Measurements from ENCODE around the gene OSBPL10.
"Not testable (repeated sequence)": the region's sequence is repeated elsewhere in the genome, so short reads cannot be mapped to it uniquely, and the experiment has no call there.

OSBPL10 gene

DNA sequence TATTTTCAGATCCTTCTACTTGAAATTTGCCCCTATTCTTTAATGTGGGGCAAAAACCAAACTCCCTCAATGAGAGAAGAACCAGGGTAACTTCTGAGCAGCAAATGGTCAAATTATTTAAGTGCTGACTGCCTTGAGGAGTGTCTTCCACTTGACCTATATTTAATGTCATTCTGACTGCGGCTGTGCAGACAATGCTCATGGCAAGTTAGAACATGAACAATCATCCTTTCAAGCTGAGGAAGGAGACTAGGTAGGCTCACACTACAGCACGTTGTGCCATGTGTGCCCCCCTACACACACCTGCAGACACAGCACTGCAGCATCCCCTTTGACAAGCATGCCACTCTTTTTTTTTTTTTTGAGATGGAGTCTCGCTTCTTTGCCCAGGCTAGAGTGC, 98.2 kb downstream of the OSBPL10 start:
- no peak for DNase-seq

GRCh38 chr3:31882431-31882830, 98.6 kb downstream of the OSBPL10 start:
- no peak for DNase-seq

DNA sequence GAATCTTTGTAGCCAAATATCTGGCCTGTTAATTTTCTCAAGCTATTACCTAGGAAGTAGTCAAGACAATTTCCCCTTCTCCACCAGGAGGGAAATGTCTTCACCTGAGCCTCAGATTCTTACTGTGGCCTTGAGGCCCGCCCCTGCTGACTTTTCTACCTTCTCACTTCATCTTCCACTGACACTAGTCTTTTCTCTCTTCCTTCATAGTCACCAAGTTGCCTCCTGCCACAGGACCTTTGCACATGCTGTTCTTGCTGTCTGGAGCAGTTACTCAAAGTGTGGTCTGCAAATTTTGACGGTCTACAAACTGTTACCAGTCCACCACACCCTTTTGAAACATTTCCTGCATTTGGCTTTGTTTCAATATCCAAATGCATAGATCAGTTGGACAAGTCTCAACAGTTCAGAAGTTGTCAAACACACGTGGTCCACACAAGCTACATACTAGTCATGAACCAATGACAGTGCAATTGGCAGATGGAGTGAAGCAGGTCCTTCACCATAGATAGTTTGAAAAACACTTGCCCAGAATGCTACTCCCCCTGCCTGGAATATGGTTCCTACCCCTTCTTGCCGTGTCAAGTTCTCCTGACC, 100.5 kb downstream of the OSBPL10 start:
- DNase-seq, result no peak

- no peak for DNase-seq
These were observed 101.0 kb downstream of the OSBPL10 start for GRCh38 chr3:31880020-31880419.

DNA sequence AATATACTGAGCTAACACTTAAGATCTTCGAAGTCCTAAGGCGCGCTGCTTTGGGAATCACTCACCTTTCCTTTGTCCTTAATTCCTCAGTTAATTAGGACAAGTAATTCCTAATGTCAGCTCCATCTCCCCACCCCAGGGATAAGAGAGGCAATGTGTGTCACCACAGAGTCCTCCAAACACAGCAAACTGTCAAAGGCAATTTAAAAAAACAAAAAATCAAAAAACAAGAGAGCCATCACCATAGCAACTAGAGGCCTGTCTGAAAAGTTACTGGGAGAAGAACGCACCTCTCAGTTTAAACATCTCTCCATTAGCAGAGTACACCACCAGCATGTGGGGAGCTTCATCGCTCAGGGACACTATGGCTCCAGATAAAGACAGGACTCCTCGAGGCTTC, 101.7 kb downstream of the OSBPL10 start:
- no peak for DNase-seq

DNA sequence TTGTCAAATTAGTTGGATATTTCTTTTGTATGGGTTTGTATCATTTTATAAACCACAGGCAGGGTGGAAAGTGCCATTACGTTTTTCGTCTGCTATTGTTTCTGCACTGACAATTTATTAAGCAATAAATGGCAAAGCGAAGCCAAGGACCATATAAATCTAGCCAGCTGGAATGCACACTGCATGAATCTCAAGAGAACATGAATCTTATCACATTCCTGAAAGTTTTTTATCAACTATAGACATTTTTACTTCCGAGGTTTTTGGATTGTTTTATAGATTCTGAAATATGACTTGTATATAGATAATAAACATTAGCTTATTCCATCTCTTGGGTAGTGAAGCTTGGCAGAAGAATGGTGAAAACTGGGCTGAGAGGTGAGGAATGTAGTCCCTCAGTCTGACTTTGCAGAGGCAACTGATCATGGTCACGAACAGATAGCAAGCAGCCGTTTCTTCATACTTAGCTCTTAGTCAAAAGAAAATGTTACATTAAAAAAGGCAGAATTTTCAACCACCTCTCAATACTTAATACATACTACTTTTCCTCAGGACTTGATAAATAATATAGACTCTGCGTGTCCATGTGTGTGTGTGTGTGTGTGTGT, 102.7 kb downstream of the OSBPL10 start:
- DNase-seq, result no peak

DNA sequence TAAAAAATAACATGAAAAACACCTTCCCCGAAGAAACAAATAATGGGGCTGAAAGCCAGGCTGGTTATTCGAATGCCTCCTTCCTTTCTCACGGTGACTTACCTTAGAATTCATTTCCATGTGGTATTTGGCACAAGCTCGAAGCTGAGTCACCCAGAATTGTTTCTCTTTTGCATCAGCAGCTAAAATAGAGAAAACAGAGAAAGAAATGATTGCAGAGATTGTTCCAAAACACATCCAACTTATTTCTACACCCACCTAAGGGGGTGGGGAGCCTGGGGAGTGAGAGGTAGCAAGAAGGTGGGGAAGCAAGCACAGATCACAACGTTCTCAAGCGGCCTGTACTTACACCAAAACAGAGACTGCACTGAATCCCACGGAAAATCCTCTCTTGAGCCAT, 104.7 kb downstream of the OSBPL10 start:
- DNase-seq, result no peak

- DNase-seq, result no peak
These were observed 105.6 kb downstream of the OSBPL10 start for GRCh38 chr3:31875437-31875836.

DNA sequence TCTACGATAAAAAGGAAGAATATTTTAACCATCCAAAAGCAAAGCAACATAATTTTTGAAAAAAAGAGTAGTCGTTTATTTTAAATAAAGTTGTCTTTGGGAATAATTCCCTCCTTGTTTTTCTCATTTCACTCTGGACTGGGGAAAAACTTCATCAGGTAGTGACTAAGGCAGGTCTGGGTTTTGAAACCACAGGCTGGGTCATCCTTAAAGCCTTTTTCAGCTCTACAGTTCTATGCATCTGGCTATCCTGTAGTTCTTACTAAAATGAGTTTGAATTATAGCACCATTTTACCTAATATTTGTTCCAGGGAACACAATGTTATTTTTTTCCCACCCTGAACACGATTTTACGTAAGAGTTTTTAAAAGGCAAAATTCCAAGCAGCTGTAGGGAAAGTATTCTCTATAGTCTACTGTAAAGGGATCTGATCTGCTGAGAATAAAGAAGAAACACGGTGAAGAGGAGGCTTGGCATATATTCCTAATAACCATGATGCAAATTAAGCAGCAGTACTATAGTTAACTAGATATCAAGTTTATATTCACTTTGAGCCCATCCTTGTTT, 107.7 kb downstream of the OSBPL10 start:
- DNase-seq, result no peak

DNA sequence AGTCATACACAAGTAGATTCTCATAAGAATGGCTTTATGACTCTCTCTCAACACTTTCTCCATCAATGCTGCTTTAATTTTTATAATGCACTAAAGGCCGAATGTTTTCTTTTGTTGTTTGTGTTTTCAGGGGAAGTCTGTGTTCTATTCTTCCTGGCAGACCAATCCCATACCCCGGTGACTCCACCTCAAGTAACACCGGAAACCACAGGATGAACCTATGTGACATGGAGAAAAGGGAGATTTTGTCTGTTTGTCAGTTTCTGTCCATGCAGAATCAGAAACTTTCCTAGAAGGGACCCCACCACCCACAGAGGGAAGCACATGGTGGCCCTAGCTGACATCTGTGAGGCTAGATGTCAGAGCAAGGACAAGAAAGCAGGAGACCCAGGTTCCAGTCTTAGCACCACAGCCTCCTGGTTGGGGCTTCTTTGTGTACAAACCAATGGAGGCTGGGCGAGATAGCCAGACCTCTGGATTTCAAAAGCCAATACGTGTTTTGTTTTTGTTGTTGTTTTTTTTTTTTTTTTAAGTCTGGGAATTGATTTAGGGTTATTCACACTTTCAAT, 109.0 kb downstream of the OSBPL10 start:
- DNase-seq, result no peak

GRCh38 chr3:31870111-31870510, 111.0 kb downstream of the OSBPL10 start:
- not testable (repeated sequence) for DNase-seq

DNA sequence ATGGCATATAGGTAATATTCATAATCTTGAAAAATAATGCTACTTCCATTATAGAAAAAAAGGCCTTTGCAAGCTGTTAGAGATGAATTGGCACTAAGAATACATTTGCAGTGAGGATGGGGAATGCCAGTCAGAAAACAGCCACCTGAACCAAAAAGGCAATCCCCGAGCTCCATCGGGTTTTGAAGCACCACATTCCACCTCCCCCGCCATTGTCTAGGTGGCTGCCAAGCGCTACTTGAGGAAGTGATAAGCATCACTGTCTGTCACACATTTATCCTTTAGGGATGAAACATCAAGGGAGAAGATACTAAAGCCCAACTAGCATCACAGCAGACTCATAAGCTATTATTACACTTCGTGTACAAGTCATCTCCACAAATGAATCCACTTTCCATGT, 112.8 kb downstream of the OSBPL10 start:
- no peak for DNase-seq

DNA sequence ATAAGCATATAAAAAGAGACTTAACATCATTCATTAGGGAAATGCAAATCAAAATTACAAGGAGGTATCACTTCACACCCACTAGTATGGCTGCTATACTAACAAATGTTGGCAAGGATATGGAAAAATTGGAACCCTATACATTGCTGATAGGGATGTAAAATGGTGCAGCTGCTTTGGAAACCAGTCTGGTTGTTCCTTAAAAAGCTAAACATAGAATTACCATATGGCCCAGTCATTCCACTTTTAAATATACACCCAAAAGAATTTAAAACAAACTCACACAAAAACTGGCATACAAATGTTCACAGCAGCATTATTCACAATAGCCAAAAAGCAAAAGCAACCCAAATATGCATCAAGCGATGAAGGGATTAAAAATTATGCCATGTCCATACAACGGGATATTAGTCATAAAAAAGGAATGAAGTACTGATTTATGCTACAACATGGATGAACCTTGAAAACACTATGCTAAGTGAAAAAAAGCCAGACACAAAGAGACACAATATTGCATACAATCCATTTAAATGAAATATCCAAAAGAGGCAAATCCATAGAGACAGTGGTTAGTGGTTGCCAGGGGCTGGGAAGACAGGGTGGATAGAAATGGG, 118.3 kb downstream of the OSBPL10 start:
- DNase-seq, result no peak

GRCh38 chr3:31861826-31862225, 119.2 kb downstream of the OSBPL10 start:
- no peak for DNase-seq

GRCh38 chr3:31860642-31861041, 120.4 kb downstream of the OSBPL10 start:
- DNase-seq, result not testable (repeated sequence)

DNA sequence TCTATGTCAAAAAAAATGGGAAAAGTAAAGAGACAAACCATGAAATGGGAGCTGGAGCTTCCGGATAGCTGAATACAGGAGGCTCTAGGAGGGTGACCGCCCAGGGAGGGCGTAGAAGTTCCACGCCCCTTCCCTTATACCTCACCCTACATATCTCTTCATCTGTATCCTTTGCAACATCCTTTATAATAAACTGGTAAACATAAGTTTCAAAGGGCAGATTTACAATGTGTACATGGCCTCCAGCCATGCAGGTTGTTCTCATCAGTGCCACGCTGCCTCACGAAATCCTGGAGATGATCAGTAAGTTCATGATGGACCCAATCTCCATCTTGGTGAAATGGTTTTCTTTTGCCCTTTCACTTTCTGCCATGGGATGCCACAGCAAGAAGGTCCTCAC, 121.8 kb downstream of the OSBPL10 start:
- DNase-seq, result no peak

- no peak for DNase-seq
These were observed 122.6 kb downstream of the OSBPL10 start for GRCh38 chr3:31858439-31858838.

GRCh38 chr3:31853580-31853979, 127.5 kb downstream of the OSBPL10 start:
- DNase-seq, result no peak

DNA sequence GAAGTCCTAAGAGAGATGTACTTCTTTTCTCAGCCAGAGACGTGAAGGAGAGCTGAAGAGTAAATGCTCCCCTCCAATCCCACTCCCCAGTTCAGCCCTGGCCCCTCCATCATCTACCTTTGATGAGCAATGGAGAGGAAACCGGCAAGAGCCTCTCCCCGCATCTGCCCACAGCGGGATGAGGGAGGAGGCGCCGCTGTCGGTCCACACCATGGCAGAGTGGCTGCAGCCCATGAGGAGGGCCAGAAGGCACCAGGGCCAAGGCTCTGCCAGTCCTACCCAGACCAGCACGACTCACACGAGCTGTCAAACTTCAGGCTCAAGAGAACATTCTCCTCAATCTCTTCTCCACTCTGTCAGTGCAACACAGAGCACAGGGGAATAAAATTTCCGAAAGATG, 129.8 kb downstream of the OSBPL10 start:
- DNase-seq, result no peak

GRCh38 chr3:31848911-31849310, 132.2 kb downstream of the OSBPL10 start:
- DNase-seq, result no peak

DNA sequence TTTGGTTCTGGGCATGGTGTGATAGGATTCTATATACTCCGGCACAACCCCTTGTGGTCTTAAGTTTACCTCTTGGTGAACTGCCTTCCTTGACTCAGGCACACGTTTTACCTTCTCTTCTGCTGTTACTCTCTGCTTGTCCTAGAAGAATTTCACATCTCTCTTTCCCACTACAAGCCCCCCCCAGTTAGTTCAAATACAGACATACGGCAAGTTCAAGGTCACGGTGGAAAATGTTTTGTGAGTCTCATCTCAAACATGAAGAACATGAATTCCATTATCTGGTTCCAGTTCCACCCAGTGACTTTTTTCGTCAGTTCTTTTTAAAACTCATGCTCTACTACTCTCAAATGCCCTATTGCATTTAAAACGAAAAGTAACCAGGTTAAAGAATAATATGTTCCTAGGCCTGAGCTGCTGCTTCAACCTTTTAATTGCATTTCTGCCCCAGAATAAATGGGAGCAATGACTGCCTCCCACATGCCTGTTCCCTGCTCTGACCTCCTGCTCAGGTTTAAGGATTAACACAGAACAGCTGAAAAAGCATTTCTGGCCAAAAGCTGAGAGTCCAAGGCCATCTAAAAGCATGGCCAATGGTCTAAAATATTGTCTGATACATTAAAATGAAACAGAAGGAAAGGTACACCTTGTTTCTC, 132.8 kb downstream of the OSBPL10 start:
- no peak for DNase-seq

GRCh38 chr3:31847760-31848159, 133.3 kb downstream of the OSBPL10 start:
- DNase-seq, result no peak

DNA sequence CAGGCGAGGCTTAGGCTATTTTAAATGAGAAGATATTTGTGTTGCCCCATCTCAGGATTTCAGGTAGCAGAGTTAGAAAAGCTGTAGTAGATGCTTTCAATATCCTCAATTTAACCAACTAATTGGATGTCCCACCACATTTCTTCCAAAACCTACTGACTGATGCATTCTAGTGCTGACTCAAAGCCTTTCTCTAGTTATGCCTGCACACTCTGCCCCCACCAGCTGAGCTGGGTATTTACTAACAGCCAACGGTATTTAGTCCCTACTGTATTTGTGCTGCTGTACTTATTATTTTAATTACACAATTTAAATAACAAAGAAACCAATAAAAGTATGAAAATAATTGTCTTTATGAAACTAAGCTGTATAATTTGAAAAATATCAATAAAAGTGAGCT, 139.5 kb downstream of the OSBPL10 start:
- no peak for DNase-seq

DNA sequence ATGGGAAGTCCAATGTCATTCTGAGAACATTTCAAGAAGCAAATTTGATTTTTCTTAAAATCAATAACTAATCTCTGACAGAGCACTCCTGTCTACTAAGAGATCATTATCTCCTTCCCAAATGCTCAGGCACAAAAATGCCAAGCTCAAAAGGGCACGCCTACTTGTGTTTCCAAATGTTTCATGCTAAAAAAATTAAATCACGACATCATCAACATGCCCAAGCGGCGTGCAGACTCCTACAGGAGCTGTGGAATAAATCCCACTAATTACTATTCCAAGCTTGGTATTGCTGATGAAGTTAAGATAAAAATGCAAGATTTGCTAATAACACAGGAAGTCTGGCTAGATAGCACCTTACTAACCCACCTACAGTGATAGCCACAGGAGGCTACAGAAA, 140.8 kb downstream of the OSBPL10 start:
- no peak for DNase-seq

Data from stimulated activated CD4-positive, alpha-beta T cell treated with anti-CD3 and anti-CD28 coated beads, Interleukin-4, amount 100 ng/mL, for 4 hours (primary cell).